IMR-90 (cell line): ENCODE data around the gene RUNX2. TPM values are rescaled to one million over a fixed set of nuclear protein-coding genes. Genes with fewer than 3 reads are reported as not detected.

Source experiments
- ATAC-seq: fragments of 200-7000 bp; cut with Tn5 transposase; 2 replicates; pipeline ENCODE4 v1.9.1; 2020; ENCODE audit warnings: low read depth, mild to moderate bottlenecking, moderate library complexity
- BruUV-seq: library from RNA; stranded (reverse); fragments of 400-500 nt; replicated peaks from 2 replicates; lab custom pipeline; 2021; lab: Mats Ljungman, UMichigan
- CTCF ChIA-PET: fragments of 300-600 bp; formaldehyde crosslinking; extraction: SDS; loops from one replicate; lab custom pipeline; 2021; ENCODE audit warnings: antibody characterized with exemption; lab: Yijun Ruan, JAX
- POLR2A ChIA-PET: fragments of 300-600 bp; sonication (Branson Sonifier 250); formaldehyde crosslinking; loops from one replicate; lab custom pipeline; 2022; ENCODE audit warnings: antibody characterized with exemption; ENCODE audit not compliant: unreplicated experiment; lab: Charles Lee
- DNase-seq: peaks from one replicate; pipeline ENCODE4 v3.0.0; 2013
- H2AFZ ChIP-seq: replicated peaks from 2 replicates; pipeline ENCODE3; 2013; ENCODE audit warnings: low read length, mild to moderate bottlenecking; ENCODE audit not compliant: poor library complexity
- H2AK5ac ChIP-seq: 2 replicates; pipeline ENCODE4 v1.6.1; 2013; ENCODE audit warnings: low read depth, low read length, inconsistent platforms
- H2AK9ac ChIP-seq: replicated peaks from 2 replicates; pipeline ENCODE3; 2013; ENCODE audit warnings: mild to moderate bottlenecking, low read depth, low read length, moderate library complexity; ENCODE audit not compliant: poor library complexity
- H2BK120ac ChIP-seq: 2 replicates; pipeline ENCODE4 v1.6.1; 2013; ENCODE audit warnings: low read depth, low read length, inconsistent platforms
- H2BK15ac ChIP-seq: 3 replicates; pipeline ENCODE4 v1.6.1; 2013; ENCODE audit warnings: low read depth, low read length, inconsistent platforms
- H2BK20ac ChIP-seq: 2 replicates; pipeline ENCODE4 v1.6.1; 2013; ENCODE audit warnings: low read depth, mild to moderate bottlenecking, inconsistent platforms, low read length, moderate library complexity
- H2BK5ac ChIP-seq: 2 replicates; pipeline ENCODE4 v1.6.1; 2013; ENCODE audit warnings: mild to moderate bottlenecking, low read depth, low read length, inconsistent platforms; ENCODE audit not compliant: poor library complexity, severe bottlenecking
- H3K14ac ChIP-seq: replicated peaks from 2 replicates; pipeline ENCODE4 v1.6.1; 2013; ENCODE audit warnings: low read depth, low read length, inconsistent platforms
- H3K18ac ChIP-seq: 2 replicates; pipeline ENCODE4 v1.6.1; 2013; ENCODE audit warnings: low read depth, low read length, control low read depth
- H3K23ac ChIP-seq: 2 replicates; pipeline ENCODE4 v1.6.1; 2013; ENCODE audit warnings: low read depth, low read length, inconsistent platforms
- H3K27ac ChIP-seq: 2 replicates; pipeline ENCODE4 v1.5.1; 2013; ENCODE audit warnings: mild to moderate bottlenecking, control low read depth, low read length; ENCODE audit not compliant: insufficient read depth
- H3K27me3 ChIP-seq: 2 replicates; pipeline ENCODE4 v1.6.1; 2013; ENCODE audit warnings: low read length; ENCODE audit not compliant: control insufficient read depth, insufficient read depth
- H3K36me3 ChIP-seq: 2 replicates; pipeline ENCODE4 v1.6.1; 2013; ENCODE audit warnings: low read length, mixed read lengths; ENCODE audit not compliant: control insufficient read depth, insufficient read depth
- H3K4ac ChIP-seq: 2 replicates; pipeline ENCODE4 v1.6.1; 2013; ENCODE audit warnings: low read depth, low read length, inconsistent platforms
- H3K4me1 ChIP-seq: 2 replicates; pipeline ENCODE4 v1.6.1; 2013; ENCODE audit warnings: low read length, mixed read lengths; ENCODE audit not compliant: control insufficient read depth, insufficient read depth
- H3K4me2 ChIP-seq: 2 replicates; pipeline ENCODE4 v1.6.1; 2013; ENCODE audit warnings: low read depth, mild to moderate bottlenecking, control low read depth, low read length, moderate library complexity
- H3K4me3 ChIP-seq: 2 replicates; pipeline ENCODE4 v1.5.1; 2013; ENCODE audit warnings: low read depth, mild to moderate bottlenecking, control low read depth, low read length, moderate library complexity; ENCODE audit not compliant: insufficient read depth
- H3K56ac ChIP-seq: 2 replicates; pipeline ENCODE4 v1.6.1; 2013; ENCODE audit warnings: low read length, inconsistent platforms; ENCODE audit not compliant: insufficient read depth; ENCODE audit errors: extremely low read depth
- H3K79me1 ChIP-seq, 2 experiments: 2 replicates each; pipeline ENCODE4 v1.6.1; 2013; ENCODE audit warnings: low read length in 2 of 2, inconsistent platforms in 1 of 2, low read depth in 1 of 2
- H3K9ac ChIP-seq: 2 replicates; pipeline ENCODE4 v1.6.1; 2013; ENCODE audit warnings: low read depth, low read length, control low read depth
- H3K9me1 ChIP-seq: 2 replicates; pipeline ENCODE4 v1.6.1; 2013; ENCODE audit warnings: low read length, inconsistent platforms; ENCODE audit not compliant: insufficient read depth
- H3K9me3 ChIP-seq: 2 replicates; pipeline ENCODE4 v1.6.1; 2013; ENCODE audit warnings: low read length; ENCODE audit not compliant: control insufficient read depth, insufficient read depth
- H4K20me1 ChIP-seq: 2 replicates; pipeline ENCODE4 v1.6.1; 2013; ENCODE audit warnings: low read length, inconsistent platforms; ENCODE audit not compliant: insufficient read depth
- H4K5ac ChIP-seq: 2 replicates; pipeline ENCODE4 v1.6.1; 2013; ENCODE audit warnings: mild to moderate bottlenecking, low read depth, low read length, control low read depth
- H4K8ac ChIP-seq, 2 experiments: 2 replicates each; pipeline ENCODE4 v1.6.1; 2013; ENCODE audit warnings: low read depth in 2 of 2, low read length in 2 of 2, control low read depth in 1 of 2, inconsistent platforms in 1 of 2
- H4K91ac ChIP-seq: 2 replicates; pipeline ENCODE4 v1.6.1; 2013; ENCODE audit warnings: low read depth, low read length, inconsistent platforms; ENCODE audit not compliant: insufficient read depth
- CEBPB ChIP-seq: IDR thresholded peaks from 2 replicates; pipeline ENCODE4 v1.6.1; 2012; ENCODE audit warnings: low read depth, low read length, improper control_type of control experiment
- CHD1 ChIP-seq: IDR thresholded peaks from 2 replicates; pipeline ENCODE4 v1.6.1; 2012; ENCODE audit warnings: low read depth, low read length, improper control_type of control experiment
- FOS ChIP-seq: fragments of 150-350 bp; IDR thresholded peaks from 2 replicates; pipeline ENCODE4 v1.6.1; 2016; ENCODE audit warnings: low read depth, low read length
- MAFK ChIP-seq: IDR thresholded peaks from 2 replicates; pipeline ENCODE4 v1.6.1; 2012; ENCODE audit warnings: low read depth, low read length, improper control_type of control experiment
- MAZ ChIP-seq: IDR thresholded peaks from 2 replicates; pipeline ENCODE4 v1.6.1; 2012; ENCODE audit warnings: low read depth, mild to moderate bottlenecking, low read length, improper control_type of control experiment, moderate library complexity, borderline replicate concordance
- MXI1 ChIP-seq: IDR thresholded peaks from 2 replicates; pipeline ENCODE4 v1.6.1; 2012; ENCODE audit warnings: low read depth, mild to moderate bottlenecking, low read length, moderate library complexity, borderline replicate concordance
- NFE2L2 ChIP-seq: fragments of 150-350 bp; IDR thresholded peaks from 2 replicates; pipeline ENCODE4 v1.6.1; 2016; ENCODE audit warnings: low read depth, mild to moderate bottlenecking, low read length
- POLR2A ChIP-seq: IDR thresholded peaks from 2 replicates; pipeline ENCODE4 v1.6.1; 2012; ENCODE audit warnings: mild to moderate bottlenecking, low read depth, low read length
- RCOR1 ChIP-seq: IDR thresholded peaks from 2 replicates; pipeline ENCODE4 v1.6.1; 2012; ENCODE audit warnings: mild to moderate bottlenecking, low read length, improper control_type of control experiment; ENCODE audit not compliant: insufficient replicate concordance
- RFX5 ChIP-seq: IDR thresholded peaks from 2 replicates; pipeline ENCODE4 v1.8.0; 2012; ENCODE audit warnings: low read depth, mild to moderate bottlenecking, low read length, moderate library complexity
- SMC3 ChIP-seq: fragments of 150-350 bp; IDR thresholded peaks from 2 replicates; pipeline ENCODE4 v1.6.1; 2016; ENCODE audit warnings: low read depth, mild to moderate bottlenecking, antibody characterized with exemption, low read length, moderate library complexity
- WGBS, 2 experiments: methylation state at CpG; one replicate each; pipeline versions ENCODE4 v1.1.5 to v1.1.7; 2013; ENCODE audit warnings: missing lambda C conversion rate in 2 of 2; ENCODE audit not compliant: insufficient read length in 1 of 2; ENCODE audit errors: extremely low coverage in 2 of 2; 5-methylcytosine and 5-hydroxymethylcytosine counted together
- dilution Hi-C: fragments of 300-500 bp; cut with HindIII; formaldehyde crosslinking; loops from one replicate; pipeline ENCODE4 v1.14.3; 2018; ENCODE audit warnings: low sequenced_read_pairs; ENCODE audit not compliant: unreplicated experiment
- in situ Hi-C: fragments of 300-500 bp; cut with MboI; formaldehyde crosslinking; loops from 3 replicates; pipeline ENCODE4 v1.14.3; 2019; ENCODE audit warnings: low sequenced_read_pairs, inconsistent platforms, mixed read lengths
- intact Hi-C: fragments of 100-400 bp; cut with micrococcal nuclease; formaldehyde crosslinking; loops from 2 replicates; pipeline ENCODE4 v1.10.0; 2022
- polyA plus RNA-seq, 3 experiments: library from polyadenylated mRNA; depleted of rRNA; stranded (reverse); fragments of >200 nt; gene quantifications; 2 replicates each; pipeline ENCODE4 v1.2.3, GENCODE V29; 2012; ENCODE audit warnings: low replicate concordance in 1 of 3
- total RNA-seq: library from RNA; depleted of rRNA; stranded (reverse); fragments of >200 nt; gene quantifications from 2 replicates; pipeline ENCODE4 v1.2.3, GENCODE V29; 2012
- TF ChIP-seq, protein P1 (sequence below): conservative IDR thresholded peaks from 2 replicates; pipeline ENCODE4 v1.5.1; 2012; ENCODE audit warnings: mild to moderate bottlenecking, low read depth, low read length, improper control_type of control experiment

RUNX2 gene
- total and polyA plus RNA-seq, 2 of the 4 experiments (the other 2 are of a cell fraction): 2.3 to 4.7 TPM

DNA sequence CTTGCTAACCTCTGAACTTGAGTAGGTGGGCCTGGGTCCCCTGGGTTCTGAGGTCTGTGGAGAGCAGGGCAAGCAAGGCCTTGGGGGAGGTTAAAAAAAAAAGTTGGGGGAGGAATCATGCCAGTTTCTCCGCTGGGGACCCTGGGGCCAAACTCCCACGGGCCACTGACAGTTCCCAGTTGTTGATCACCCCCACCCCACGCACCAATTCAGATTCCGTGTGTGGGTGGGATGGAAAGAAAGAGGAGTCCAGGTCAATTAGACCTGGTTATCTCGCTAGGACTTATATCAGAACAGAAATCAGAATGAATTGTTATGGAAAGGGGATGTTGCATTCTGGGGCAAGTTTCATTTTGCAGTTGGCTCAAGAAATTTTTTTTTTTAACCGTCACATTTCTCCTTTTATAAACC, 96.3 kb downstream of the RUNX2 start:
- CTCF ChIA-PET: no interaction called here
- peak overlapping the region; percentile 11; the same call in 1 of the 2 replicates for H2BK20ac ChIP-seq
- peak overlapping the region; percentile 54; the same call in 2 of the 3 replicates for H2BK15ac ChIP-seq
- WGBS, 2 experiments: no CpG with 5 or more reads among the region's 6 CpGs
- peaks cover 11% of the 10 kb centered on the region for H3K4me1 ChIP-seq
- no peak overlapping the region for H3K9ac ChIP-seq
- dilution Hi-C loops (no loop called here), intact Hi-C loops (loop anchor here (5.0 to 10.0 kb wide), 2 partner anchors 133 to 200 kb away; no protein-coding TSS in a partner anchor), in situ Hi-C loops (loop anchor here (5.0 to 25.0 kb wide), 4 partner anchors 288 to 940 kb away; no protein-coding TSS in a partner anchor)
- H3K9me1 ChIP-seq: no peaks in the 10 kb centered on the region
- no peaks in the 10 kb centered on the region for H4K20me1 ChIP-seq
- peak overlapping the region; percentile 91 for H2AK5ac ChIP-seq
- peaks cover 19 to 28% of the 10 kb centered on the region in 2 experiments for H3K79me1 ChIP-seq
- H3K36me3 ChIP-seq: peaks cover 1% of the 10 kb centered on the region; the same call in 1 of the 2 replicates
- no peak overlapping the region; the same call in 1 of the 2 replicates for H3K27ac ChIP-seq
- peak overlapping the region; percentile 89 for H2AFZ ChIP-seq
- BruUV-seq: no TSS peak
- no peak for DNase-seq
- peak overlapping the region; percentile 73 to 86; a peak in 1 of 4 replicates for H4K8ac ChIP-seq
- no peak overlapping the region for H3K18ac ChIP-seq
- no peaks in the 10 kb centered on the region for H3K27me3 ChIP-seq
- H3K9me3 ChIP-seq: no peaks in the 10 kb centered on the region
- no peak overlapping the region; the same call in 1 of the 2 replicates for H3K56ac ChIP-seq
- H3K4me3 ChIP-seq: peak overlapping the region; percentile 99
- peak overlapping the region; percentile 85 for H3K14ac ChIP-seq
- peak overlapping the region; percentile 86 for H2BK120ac ChIP-seq
- ATAC-seq: no peak
- no peak overlapping the region for H2BK5ac ChIP-seq
- H4K5ac ChIP-seq: peak overlapping the region; percentile 77; the same call in 1 of the 2 replicates
- peak overlapping the region; percentile 71 for H3K4ac ChIP-seq
- POLR2A ChIA-PET: no interaction called here
- TF ChIP-seq NFE2L2: no peak
- TF ChIP-seq CHD1: no peak
- no peak for TF ChIP-seq SMC3
- no peak for TF ChIP-seq POLR2A
- no peak for TF ChIP-seq FOS
- TF ChIP-seq MAZ: no peak
- TF ChIP-seq RFX5: no peak
- TF ChIP-seq CEBPB: no peak
- TF ChIP-seq MXI1: no peak
- no peak for TF ChIP-seq RCOR1
- TF ChIP-seq, protein P1, sequence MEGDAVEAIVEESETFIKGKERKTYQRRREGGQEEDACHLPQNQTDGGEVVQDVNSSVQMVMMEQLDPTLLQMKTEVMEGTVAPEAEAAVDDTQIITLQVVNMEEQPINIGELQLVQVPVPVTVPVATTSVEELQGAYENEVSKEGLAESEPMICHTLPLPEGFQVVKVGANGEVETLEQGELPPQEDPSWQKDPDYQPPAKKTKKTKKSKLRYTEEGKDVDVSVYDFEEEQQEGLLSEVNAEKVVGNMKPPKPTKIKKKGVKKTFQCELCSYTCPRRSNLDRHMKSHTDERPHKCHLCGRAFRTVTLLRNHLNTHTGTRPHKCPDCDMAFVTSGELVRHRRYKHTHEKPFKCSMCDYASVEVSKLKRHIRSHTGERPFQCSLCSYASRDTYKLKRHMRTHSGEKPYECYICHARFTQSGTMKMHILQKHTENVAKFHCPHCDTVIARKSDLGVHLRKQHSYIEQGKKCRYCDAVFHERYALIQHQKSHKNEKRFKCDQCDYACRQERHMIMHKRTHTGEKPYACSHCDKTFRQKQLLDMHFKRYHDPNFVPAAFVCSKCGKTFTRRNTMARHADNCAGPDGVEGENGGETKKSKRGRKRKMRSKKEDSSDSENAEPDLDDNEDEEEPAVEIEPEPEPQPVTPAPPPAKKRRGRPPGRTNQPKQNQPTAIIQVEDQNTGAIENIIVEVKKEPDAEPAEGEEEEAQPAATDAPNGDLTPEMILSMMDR: no peak
- no peak for TF ChIP-seq MAFK
- H3K4me2 ChIP-seq: peak overlapping the region; percentile 86
- peak overlapping the region; percentile 85; the same call in 1 of the 2 replicates for H4K91ac ChIP-seq
- peak overlapping the region; percentile 48 for H2AK9ac ChIP-seq
- peak overlapping the region; percentile 86 for H3K23ac ChIP-seq
